NCI-H2081 (cell line): ENCODE data around the gene PDE9A.

Experiments
- DNase-seq, 2 experiments: peaks; one replicate each; lab custom pipeline; 2025; lab: John Stamatoyannopoulos, UW

Gene PDE9A

GRCh38 chr21:42758721-42759593 is 105.5 kb downstream of the PDE9A start:
- DNase-seq = no peak

DNA sequence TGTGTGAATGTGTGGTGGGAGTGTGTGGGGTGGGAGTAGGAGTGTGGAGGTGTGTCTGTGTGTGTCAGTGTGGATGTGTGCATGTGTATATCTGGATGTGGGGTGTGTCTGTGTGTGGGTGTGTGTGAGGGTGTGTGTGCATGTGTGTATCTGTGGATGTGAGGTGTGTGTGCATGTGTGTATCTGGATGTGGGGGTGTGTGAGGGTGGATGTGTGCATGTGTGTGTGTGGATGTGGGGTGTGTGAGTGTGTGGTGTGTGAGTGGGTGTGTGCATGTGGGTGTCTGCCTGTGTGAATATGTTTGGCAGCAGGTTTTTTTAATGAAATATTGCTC is 106.1 kb downstream of the PDE9A start:
- no peak for DNase-seq

DNA sequence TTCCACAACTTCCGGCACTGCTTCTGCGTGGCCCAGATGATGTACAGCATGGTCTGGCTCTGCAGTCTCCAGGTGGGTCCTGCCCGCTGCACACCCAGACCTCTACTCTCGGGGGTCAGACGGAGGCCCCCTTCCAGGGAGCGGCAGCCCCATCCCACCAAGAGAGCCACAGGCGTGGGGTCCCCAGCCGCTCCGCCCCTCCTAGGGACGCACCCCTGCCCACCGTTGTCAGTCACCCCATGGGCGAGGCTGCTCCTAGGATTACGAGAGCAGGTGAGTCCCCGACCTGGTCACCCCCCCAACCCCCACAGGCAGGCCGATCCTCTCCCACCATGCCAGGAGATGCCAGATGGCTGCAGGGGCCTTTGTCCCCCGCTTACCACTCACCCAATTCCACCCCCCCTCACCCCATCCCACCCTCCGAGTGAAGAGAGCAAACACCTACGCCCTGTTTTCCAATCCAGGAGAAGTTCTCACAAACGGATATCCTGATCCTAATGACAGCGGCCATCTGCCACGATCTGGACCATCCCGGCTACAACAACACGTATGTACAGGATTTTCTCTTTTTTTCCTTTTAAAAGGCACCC is 107.0 kb downstream of the PDE9A start:
- no peak for DNase-seq

GRCh38 chr21:42760951-42761751 is 107.7 kb downstream of the PDE9A start:
- peak in 1 of 2 experiments; percentile 48 for DNase-seq

DNA sequence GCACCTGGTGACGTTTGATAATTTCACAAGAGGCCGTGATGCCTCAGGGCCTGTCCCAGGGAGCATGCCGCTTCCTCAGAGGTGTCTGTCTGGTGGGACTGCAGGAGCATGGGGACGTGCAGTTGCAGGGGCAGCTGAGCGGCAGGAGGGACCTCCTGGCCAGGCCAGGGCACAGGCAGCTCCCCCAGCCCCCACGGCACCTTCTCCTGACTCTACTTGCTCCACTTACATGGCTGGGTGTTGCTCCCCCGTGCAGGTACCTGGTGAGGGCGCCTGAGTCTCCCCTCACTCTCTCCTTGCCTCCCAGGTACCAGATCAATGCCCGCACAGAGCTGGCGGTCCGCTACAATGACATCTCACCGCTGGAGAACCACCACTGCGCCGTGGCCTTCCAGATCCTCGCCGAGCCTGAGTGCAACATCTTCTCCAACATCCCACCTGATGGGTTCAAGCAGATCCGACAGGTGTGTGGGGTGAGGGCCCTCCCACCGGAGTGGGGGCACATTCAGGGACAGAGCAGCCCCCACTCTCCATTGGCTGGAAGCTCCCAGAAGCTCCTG is 108.4 kb downstream of the PDE9A start:
- no peak for DNase-seq

- no peak for DNase-seq
These were observed 110.4 kb downstream of the PDE9A start for GRCh38 chr21:42763581-42764442.

DNA sequence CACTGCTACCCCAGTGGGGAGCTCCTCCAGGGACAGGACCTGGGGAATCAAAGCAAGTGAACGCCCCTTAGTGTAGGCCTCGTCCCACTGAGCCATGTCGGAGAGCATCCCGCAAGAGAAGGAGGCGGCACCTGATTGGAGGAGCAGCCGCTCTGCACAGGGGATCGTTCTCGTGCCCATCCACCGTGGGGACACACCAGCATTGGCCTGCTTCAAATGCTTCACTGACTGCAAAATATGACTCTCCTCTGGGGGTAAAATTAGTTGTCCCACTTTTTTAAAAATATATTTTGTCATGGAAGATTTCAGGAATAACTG is 111.0 kb downstream of the PDE9A start:
- no peak for DNase-seq

GRCh38 chr21:42764883-42765282 is 111.5 kb downstream of the PDE9A start:
- no peak for DNase-seq

DNA sequence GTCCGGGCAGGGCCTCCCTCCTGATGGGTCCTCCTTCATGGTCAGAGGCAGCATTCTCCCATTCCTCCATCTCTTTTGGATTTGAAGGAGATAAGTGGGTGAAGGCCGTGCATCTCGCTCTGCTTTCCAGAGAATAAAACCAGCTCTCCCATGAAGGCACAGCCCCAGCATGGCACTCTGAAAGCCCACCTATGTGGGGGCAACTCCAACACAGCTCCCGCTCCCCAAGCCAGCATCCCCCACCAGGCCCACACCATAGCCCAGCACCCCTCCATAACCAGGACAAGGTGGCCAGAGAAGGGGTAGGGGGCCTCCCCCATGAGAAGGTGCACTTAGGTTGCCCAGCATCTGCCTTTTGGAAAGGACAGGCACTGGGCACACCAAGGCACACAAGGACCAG is 112.2 kb downstream of the PDE9A start:
- no peak for DNase-seq

DNA sequence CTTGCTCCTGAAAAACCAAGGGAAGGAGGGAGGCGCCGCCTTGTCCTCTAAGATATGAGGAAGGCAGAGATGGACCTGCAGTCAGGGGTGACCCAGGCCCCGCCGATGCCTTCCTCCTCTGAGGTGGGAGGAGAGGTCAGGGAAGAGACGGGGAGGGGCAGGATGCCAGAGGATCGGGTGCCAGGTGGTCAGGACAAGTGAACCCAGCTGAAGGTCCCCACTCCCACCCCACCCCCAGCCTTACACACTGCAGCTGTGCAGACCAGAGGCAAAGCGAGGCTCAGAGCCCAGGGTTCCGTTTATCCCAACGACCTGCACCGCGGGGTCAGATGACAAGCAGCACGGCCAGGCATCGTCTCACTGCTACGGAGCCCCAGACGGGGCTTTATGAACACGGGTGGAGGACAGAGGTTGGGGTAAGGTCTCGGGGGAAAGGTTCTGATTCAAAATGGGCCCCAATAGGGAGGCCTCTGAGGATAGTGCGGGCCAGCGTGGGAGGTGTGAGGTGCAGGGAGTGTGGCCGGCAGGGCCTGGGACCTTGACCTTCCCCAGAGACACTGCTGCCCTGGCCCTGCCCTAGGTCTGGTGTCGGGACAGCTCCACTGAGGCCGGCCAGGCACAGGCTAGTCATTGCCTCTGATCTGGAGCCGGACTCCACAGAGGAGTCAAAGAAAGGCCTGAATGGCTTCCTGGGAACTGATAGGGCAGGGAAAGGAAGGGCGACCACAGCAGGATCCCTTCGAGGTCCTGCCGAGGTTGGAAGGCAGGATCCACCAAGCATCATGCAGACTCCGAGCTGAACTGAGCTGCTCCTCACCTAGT is 113.5 kb downstream of the PDE9A start:
- DNase-seq = no peak

GRCh38 chr21:42767561-42767835 is 114.1 kb downstream of the PDE9A start:
- DNase-seq = no peak

- no peak for DNase-seq
These were observed 115.1 kb downstream of the PDE9A start for GRCh38 chr21:42768324-42769121.

DNA sequence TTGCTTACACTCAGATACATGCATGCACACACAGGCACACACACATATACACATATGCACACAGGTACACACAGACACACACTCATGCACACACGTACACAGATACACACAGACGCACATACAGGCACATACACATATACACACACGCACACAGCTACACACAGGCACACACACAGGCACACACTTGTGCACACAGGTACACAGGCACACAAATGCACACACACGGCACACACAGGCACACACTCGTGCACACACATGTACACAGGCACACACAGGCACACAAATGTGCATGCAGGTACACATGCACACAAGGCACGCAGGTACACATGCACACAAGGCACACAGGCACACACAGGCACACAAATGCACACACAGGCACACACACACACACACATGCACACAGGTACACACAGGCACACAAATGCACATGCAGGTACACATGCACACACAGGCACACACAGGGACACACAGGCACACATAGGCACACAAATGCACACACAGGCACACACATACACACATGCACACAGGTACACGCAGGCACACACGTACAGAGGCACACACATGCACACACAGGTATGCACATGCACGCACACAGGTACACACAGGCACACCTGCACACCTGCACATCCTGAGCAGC is 115.9 kb downstream of the PDE9A start:
- DNase-seq = no peak

GRCh38 chr21:42769820-42770716 is 116.6 kb downstream of the PDE9A start:
- DNase-seq = no peak

GRCh38 chr21:42770717-42771502 is 117.5 kb downstream of the PDE9A start:
- no peak for DNase-seq

- no peak for DNase-seq
These were observed 118.0 kb downstream of the PDE9A start for GRCh38 chr21:42771503-42771805.

GRCh38 chr21:42775123-42775522 is 121.7 kb downstream of the PDE9A start:
- no peak for DNase-seq

DNA sequence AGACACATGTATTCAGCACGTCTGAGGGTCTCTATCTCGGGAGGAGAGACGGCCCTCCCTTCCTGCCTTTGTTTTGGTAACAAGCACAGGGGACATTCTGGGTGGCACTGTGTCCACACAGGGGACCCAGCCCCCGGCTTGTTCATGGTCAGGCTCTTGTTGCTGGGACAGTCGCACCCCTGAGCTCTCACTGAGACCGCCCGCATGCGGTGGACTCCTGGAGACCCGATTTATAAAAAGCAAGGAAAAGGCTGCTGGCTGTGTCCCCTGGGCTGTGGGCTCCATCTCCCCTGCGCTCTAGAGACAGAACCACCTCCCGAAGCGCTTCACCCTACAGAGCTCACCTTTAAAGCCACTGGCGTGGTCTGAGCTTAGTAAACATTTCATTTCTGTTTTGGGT is 122.5 kb downstream of the PDE9A start:
- DNase-seq = no peak
